ENCODE results near the gene PDILT.
"Not testable (repeated sequence)": the region's sequence is repeated elsewhere in the genome, so short reads cannot be mapped to it uniquely, and the experiment has no call there.

Gene PDILT

DNA sequence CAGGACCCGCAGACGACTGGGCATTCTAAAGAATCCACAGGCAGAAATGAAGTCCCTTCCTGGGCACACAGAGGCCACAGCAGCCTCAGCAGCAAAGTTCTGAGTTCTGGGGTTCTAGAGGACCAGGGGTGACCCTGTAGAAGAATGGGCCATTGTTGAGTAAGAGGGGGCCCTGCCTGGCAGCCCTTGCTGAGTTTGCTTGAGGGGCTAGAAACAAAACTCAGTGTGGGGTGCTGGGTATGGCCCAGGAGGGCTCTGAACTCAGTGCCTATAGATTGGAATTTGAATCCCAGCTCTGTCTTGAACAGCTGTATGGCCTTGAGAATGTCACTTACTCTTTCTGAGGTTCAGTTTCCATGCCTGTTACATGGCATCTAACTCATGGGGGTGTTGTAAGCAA, at the start of gene PDILT:
Gene PDILT (minus strand): TSS at position 101 of the 400 bp plus-strand sequence. CDS start 5,437 bp downstream, outside the sequence.
- DNase-seq: no peak

DNA sequence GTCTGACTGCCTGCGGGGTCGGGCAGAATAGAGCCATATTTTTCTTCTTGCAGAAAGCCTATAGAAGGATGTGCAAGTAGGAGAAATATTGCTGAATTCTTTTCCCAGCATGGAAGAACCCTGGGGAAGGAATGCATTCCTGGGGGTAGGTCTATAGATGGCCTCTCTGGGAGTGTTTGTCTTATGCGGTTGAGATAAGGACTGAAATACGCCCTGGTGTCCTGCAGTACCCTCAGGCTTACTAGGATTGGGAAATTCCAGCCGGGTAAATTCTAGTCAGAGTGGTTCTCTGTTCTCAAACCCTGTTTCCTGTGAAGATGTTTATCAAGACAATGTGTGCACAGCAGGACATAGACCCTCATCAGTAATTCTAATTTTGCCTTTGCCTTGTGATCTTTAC, 49.1 kb upstream of the PDILT start:
- not testable (repeated sequence) for DNase-seq

GRCh38 chr16:20451364-20451763, 46.8 kb upstream of the PDILT start, which contains the start of gene ACSM2A:
Gene ACSM2A (plus strand): TSS chr16:20451521. CDS start chr16:20460115, 8,594 bp downstream.
- DNase-seq: not testable (repeated sequence)

- not testable (repeated sequence) for DNase-seq
Measured at GRCh38 chr16:20446652-20447393, 42.3 kb upstream of the PDILT start.

DNA sequence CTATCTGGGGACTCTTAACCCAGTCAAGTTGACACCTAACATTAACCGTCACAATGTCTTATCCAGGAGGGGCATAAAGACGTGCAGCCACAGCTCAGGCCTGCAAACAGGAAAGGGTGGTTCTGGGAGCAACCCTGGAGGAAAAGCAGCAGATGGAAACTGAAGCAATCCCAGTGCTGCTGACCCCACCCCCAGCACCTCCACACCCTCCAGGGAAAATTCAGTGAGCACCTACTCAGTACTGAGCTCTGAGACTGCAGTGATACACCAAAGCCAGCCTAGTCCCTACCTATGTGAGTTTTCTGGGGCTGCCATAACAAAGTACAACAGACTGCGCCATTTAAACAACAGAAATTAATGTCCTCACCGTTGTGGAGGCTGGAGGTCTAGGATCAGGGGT, 37.3 kb upstream of the PDILT start:
- DNase-seq: not testable (repeated sequence)

DNA sequence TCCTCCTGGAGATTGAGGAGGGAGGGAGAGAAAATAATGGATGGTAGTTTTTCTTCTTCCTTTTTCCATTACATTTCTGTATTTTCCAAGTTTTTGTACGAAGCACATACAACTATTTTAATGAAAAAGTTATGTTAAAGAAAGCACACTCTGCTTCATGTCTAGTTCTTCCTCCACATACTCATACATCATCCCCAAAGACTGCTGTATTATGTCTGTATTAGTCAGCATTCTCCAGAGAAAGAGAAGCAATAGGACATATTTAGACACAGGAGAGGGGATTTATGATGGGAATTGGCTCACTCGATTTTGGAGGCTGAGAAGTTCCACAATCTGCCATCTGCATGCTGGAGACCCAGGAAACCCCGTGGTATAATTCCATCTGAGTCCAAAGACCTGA, 36.7 kb upstream of the PDILT start:
- DNase-seq: no peak

- DNase-seq: not testable (repeated sequence)
Measured at GRCh38 chr16:20440731-20441130, 36.2 kb upstream of the PDILT start.

DNA sequence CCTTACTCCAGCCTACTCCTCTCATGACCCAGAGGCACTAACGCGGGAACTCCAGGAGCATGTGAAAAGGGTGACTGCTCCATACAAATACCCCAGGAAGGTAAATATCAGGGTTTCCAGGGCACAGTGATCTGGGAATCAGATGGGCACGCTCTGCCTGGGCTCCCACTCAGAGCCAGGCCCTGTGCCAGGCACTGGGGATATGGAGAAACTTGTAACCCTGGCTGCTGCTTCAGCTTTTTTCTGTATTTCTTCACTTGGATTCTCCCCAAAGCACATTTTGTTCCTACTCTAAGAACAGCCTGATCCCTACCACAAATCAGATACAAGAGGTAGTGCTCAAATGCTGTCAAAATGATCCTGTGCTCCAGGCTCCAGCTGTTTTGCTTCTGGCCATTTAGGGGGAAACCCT, 35.3 kb upstream of the PDILT start:
- DNase-seq: not testable (repeated sequence)

DNA sequence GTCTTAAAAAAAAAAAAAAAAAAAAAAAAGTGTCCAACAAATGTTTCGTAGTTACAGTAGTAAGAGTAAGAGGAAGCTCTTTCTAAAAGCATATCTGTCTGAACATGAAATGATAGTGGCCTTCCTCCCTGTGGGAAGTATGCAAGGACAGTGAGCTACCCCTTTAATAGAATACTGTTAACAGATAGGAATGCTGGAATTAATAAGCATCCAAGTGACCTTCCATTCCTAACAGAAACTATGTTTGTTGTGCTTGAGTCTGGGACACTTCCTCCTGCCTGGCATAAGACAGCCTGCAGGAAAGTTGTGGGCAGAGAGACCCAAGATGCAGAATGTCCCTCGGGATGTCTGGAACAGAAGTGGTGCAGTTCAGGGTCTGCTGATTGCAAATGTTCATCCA, 34.4 kb upstream of the PDILT start:
- DNase-seq: not testable (repeated sequence)

- no peak for DNase-seq
Measured at GRCh38 chr16:20430948-20431347, 26.4 kb upstream of the PDILT start.

- DNase-seq: not testable (repeated sequence)
Measured at GRCh38 chr16:20430480-20430879, 25.9 kb upstream of the PDILT start.

GRCh38 chr16:20429499-20429898, 25.0 kb upstream of the PDILT start:
- not testable (repeated sequence) for DNase-seq

GRCh38 chr16:20427401-20427797, 22.9 kb upstream of the PDILT start:
- DNase-seq: not testable (repeated sequence)

GRCh38 chr16:20424129-20424866, 19.8 kb upstream of the PDILT start:
- DNase-seq: no peak

DNA sequence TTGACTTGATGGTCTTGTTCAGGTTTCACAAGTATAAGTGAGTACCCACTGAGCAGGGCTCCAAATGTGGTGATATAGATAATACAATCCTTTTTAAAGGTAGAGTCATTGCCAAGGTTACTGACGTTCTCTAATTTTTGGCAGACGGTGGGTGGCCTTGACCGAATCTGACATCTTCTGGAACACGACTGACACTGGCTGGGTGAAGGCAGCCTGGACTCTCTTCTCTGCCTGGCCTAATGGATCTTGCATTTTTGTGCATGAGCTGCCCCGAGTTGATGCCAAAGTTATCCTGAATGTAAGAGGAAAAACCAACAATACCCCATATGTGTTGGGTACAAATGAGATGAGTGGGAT, 19.2 kb upstream of the PDILT start:
- not testable (repeated sequence) for DNase-seq

- not testable (repeated sequence) for DNase-seq
Measured at GRCh38 chr16:20421748-20422147, 17.2 kb upstream of the PDILT start.

GRCh38 chr16:20419093-20419492, 14.6 kb upstream of the PDILT start:
- DNase-seq: not testable (repeated sequence)

DNA sequence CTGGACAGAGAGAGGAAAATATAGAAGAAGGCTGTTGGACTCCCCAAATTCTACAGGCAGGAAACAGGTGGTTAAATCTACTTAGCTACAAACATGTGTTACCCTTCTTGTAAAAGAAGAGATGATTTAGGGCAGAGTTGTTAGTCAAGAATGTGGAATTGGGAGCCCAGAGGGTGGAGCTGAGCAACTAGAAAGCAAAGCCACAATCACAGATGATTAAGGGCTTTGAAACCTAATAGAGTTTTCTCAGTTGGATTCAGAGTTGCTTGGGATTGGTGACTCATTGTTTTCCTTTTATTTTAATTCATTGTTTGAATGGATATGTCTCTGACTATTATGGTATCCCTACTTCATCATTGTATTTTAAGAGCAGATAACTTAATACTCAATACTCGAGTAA, 11.0 kb upstream of the PDILT start:
- no peak for DNase-seq

GRCh38 chr16:20411055-20411454, 6.5 kb upstream of the PDILT start:
- DNase-seq: no peak

DNA sequence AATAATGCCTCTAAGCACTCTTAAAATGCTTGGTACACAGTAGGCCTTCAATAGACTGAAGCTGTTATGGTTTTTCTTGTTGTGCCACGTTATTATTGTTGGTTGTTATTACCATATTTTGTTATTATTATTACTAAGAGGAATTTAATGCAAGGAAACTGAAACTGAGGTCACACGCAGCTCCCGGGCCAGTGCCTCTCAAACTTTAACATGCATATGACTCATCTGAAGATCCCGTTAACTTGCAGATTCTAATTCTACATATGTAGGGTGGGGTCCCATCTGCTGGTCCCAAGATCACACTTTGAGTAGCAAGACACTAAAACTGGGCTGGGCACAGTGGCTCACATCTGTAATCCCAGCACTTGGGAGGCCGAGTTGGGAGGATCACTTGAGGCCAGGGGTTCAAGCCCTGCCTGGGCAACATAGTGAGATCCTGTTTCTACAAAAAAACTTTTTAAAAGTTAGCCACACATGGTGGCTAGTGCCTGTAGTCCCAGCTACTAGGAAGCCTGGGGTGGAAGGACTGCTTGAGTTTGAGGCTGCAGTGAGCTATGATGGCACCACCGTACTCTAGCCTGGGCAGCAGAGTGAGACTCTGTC, 5.7 kb upstream of the PDILT start:
- no peak for DNase-seq

- no peak for DNase-seq
Measured at GRCh38 chr16:20409398-20410120, 5.0 kb upstream of the PDILT start, which contains the start of gene ACSM5. Gene ACSM5 (plus strand): TSS chr16:20409534. CDS start chr16:20411485, 1,951 bp downstream.

GRCh38 chr16:20402651-20403050, 1.9 kb downstream of the PDILT start:
- no peak for DNase-seq

- no peak for DNase-seq
Measured at GRCh38 chr16:20401475-20402016, 3.0 kb downstream of the PDILT start.
